ENCODE measurements around the gene LAX1.

Gene LAX1

DNA sequence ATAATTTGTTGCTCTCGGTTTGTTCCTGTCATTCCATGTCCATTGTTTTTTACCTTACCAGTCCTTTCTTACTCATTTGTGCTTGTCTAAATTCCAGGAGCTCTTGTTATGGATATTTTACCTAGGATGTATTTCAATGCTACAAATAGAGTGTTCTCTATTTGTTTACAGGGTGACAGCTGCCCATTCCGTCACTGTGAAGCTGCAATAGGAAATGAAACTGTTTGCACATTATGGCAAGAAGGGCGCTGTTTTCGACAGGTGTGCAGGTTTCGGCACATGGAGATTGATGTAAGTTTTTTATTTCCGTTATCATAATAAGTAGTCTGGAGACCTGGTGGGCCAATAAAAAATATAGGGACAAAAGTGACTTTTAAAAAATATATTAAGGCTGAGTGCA, 53.4 kb downstream of the LAX1 start:
- Mint-ChIP-seq H3K27me3 (no peaks in the 10 kb centered on the region), H3K36me3 (ENCODE audit: low read depth) (peaks cover 82% of the 10 kb centered on the region), H3K4me1 (ENCODE audit: low read depth) (peaks cover 38% of the 10 kb centered on the region), H3K4me3 (no peak overlapping the region), H3K9me3 (no peaks in the 10 kb centered on the region), H3K27ac (no peak overlapping the region)
- DNase-seq = no peak

DNA sequence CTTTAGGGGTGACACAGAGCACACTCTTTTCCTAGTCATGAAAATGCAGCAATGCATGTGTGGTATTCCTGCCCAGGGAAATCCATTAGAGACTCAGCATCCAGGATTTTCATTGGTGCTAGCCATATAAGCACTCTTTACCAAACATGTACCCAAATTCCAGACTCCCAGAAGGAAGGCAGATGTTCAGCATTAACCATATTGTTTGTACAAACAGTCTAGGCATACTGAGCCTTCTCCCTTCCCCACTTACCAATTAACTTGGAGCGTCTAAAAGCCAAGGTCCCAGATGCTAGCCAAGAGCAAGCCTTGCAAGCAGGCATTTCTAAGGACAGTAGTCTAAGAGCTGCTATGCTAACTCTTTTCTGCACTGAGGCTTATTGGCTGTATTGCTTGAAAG, 58.3 kb downstream of the LAX1 start:
- no peak overlapping the region for H3K27ac Mint-ChIP-seq

More for the DNA sequence above, 58.3 kb downstream of the LAX1 start:
- Mint-ChIP-seq H3K36me3 (ENCODE audit: low read depth) (peaks cover 88% of the 10 kb centered on the region), H3K4me1 (ENCODE audit: low read depth) (peaks cover 38% of the 10 kb centered on the region), H3K4me3 (no peak overlapping the region), H3K27me3 (no peaks in the 10 kb centered on the region), H3K9me3 (no peaks in the 10 kb centered on the region)
- no peak for DNase-seq

Data from activated T-cell treated with anti-CD3 and anti-CD28 coated beads, Interleukin-2, amount 50 U/mL, for 24 hours (primary cell).